Measurements from ENCODE around the gene TNK1. TPM values are rescaled to one million over a fixed set of nuclear protein-coding genes. Genes with fewer than 3 reads are reported as not detected.

Gene TNK1
- total RNA-seq, 1 donor from 2014 or later = 0.22 TPM

- no peaks in the 10 kb centered on the region for H3K9me3 Mint-ChIP-seq (ENCODE audit: low read depth)
- no peaks in the 10 kb centered on the region for H3K27me3 Mint-ChIP-seq (ENCODE audit: low read depth)
- peak overlapping the region; percentile 91 for H3K4me3 Mint-ChIP-seq (ENCODE audit: unreplicated experiment)
- H3K4me1 Mint-ChIP-seq (ENCODE audit: low read depth) = peaks cover 20% of the 10 kb centered on the region
- peak; percentile 29 for TF ChIP-seq CTCF (IDR thresholded peaks at IDR 0.05)
- DNase-seq (ENCODE audit: low spot score) = no peak
- peaks cover 8% of the 10 kb centered on the region for H3K36me3 Mint-ChIP-seq (ENCODE audit: low read depth)
- no peak overlapping the region for H3K27ac Mint-ChIP-seq (ENCODE audit: unreplicated experiment)
Measured at GRCh38 chr17:7393613-7394451, 12.9 kb downstream of the TNK1 start.

GRCh38 chr17:7394452-7395191 is 13.7 kb downstream of the TNK1 start, which contains the start of gene PLSCR3:
PLSCR3 (minus strand) TSS chr17:7394525; CDS start chr17:7394110, 415 bp downstream.
- H3K4me1 Mint-ChIP-seq (ENCODE audit: low read depth) = peaks cover 20% of the 10 kb centered on the region
- H3K27ac Mint-ChIP-seq (ENCODE audit: unreplicated experiment) = peak within 1 kb of the TSS; percentile 86
- peak; percentile 73 for TF ChIP-seq CTCF (IDR thresholded peaks at IDR 0.05)
- H3K4me3 Mint-ChIP-seq (ENCODE audit: unreplicated experiment) = peak within 1 kb of the TSS; percentile 91
- peaks cover 6% of the 10 kb centered on the region for H3K36me3 Mint-ChIP-seq (ENCODE audit: low read depth)
- DNase-seq (ENCODE audit: low spot score) = no peak
- H3K27me3 Mint-ChIP-seq (ENCODE audit: low read depth) = no peaks in the 10 kb centered on the region
- no peaks in the 10 kb centered on the region for H3K9me3 Mint-ChIP-seq (ENCODE audit: low read depth)

DNA sequence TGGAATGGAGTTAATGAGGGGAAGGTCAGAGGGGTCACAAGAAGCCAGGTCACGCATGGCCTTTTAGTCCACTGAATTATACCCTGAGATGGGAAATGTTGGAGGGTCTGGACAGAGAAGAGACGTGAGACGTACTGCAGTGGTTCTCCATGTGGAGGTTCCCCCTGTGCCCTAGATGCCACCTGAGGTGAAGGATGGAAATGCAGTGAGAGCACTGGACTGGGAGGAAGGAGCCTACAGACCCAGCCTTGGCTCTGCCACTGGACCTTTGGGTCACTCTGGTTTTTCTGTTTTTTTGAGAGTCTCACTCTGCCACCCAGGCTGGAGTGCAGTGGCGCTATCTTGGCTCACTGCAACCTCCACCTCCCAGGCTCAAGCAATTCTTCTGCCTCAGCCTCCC is 15.3 kb downstream of the TNK1 start:
- no peak for DNase-seq (ENCODE audit: low spot score)
- H3K4me1 Mint-ChIP-seq (ENCODE audit: low read depth) = peaks cover 20% of the 10 kb centered on the region
- TF ChIP-seq CTCF (IDR thresholded peaks at IDR 0.05) = no peak
- H3K27ac Mint-ChIP-seq (ENCODE audit: unreplicated experiment) = peak overlapping the region; percentile 36
- peaks cover 3% of the 10 kb centered on the region for H3K36me3 Mint-ChIP-seq (ENCODE audit: low read depth)
- no peaks in the 10 kb centered on the region for H3K9me3 Mint-ChIP-seq (ENCODE audit: low read depth)
- H3K27me3 Mint-ChIP-seq (ENCODE audit: low read depth) = no peaks in the 10 kb centered on the region
- no peak overlapping the region for H3K4me3 Mint-ChIP-seq (ENCODE audit: unreplicated experiment)

- Mint-ChIP-seq H3K4me3 (ENCODE audit: unreplicated experiment) (no peak overlapping the region), H3K27ac (ENCODE audit: unreplicated experiment) (no peak overlapping the region), H3K27me3 (ENCODE audit: low read depth) (no peaks in the 10 kb centered on the region), H3K36me3 (ENCODE audit: low read depth) (no peaks in the 10 kb centered on the region), H3K9me3 (ENCODE audit: low read depth) (no peaks in the 10 kb centered on the region), H3K4me1 (ENCODE audit: low read depth) (peaks cover 24% of the 10 kb centered on the region)
- no peak for DNase-seq (ENCODE audit: low spot score)
- TF ChIP-seq CTCF (IDR thresholded peaks at IDR 0.05) = no peak
Measured at GRCh38 chr17:7398612-7399011, 17.7 kb downstream of the TNK1 start.

DNA sequence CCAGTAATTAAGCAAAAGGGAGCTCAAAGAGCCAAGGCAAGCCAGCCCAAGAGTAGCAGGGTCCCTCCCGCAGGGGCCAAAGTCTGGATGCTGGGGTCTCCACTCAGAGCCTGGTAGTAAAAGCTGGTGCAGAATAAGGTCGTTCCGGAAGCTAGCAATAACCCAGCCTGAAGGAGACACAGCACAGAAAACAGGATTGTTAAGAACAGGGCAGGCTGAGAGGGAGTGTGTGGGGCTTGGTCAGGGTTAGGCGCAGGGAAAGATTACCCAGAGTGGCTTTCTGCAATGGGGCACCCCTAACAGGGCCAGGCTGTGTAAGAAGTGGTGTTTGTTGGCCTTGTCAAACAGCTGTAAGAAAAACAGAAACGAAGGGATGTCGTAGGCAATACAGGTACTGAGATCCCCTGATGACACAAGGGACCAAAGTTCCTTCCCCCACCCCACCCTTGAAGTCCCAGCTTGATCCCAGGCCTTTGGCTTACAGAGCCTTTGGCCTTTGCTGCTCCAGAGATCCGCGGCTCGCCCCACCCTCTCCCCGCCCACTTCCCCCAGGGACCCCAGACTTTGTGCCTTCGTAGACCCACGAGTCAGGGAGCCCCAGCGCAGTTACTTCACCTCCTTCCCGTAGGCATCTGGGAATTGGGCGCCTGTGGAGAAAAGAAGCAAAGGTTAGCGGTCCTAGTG is 22.3 kb downstream of the TNK1 start:
- Mint-ChIP-seq H3K27ac (ENCODE audit: unreplicated experiment) (peak overlapping the region; percentile 91), H3K4me1 (ENCODE audit: low read depth) (peaks cover 27% of the 10 kb centered on the region), H3K27me3 (ENCODE audit: low read depth) (no peaks in the 10 kb centered on the region), H3K9me3 (ENCODE audit: low read depth) (no peaks in the 10 kb centered on the region), H3K4me3 (ENCODE audit: unreplicated experiment) (peak overlapping the region; percentile 80), H3K36me3 (ENCODE audit: low read depth) (no peaks in the 10 kb centered on the region)
- no peak for TF ChIP-seq CTCF (IDR thresholded peaks at IDR 0.05)
- DNase-seq (ENCODE audit: low spot score) = no peak

Measured in chondrocyte (in vitro differentiated cells).